Measurements from ENCODE around the gene METTL22.
"Not testable (repeated sequence)": the region's sequence is repeated elsewhere in the genome, so short reads cannot be mapped to it uniquely, and the experiment has no call there.

METTL22 gene

GRCh38 chr16:8632675-8633182, 11.2 kb downstream of the METTL22 start:
- no peak for DNase-seq

- DNase-seq: no peak
Observed at GRCh38 chr16:8634991-8635736, 13.7 kb downstream of the METTL22 start.

- no peak for DNase-seq
Observed at GRCh38 chr16:8639694-8640093, 18.2 kb downstream of the METTL22 start.

GRCh38 chr16:8641671-8642070, 20.2 kb downstream of the METTL22 start:
- DNase-seq: no peak

GRCh38 chr16:8642146-8642545, 20.6 kb downstream of the METTL22 start:
- no peak for DNase-seq

GRCh38 chr16:8644211-8645140, 23.0 kb downstream of the METTL22 start:
- no peak for DNase-seq

- DNase-seq: no peak
Observed at GRCh38 chr16:8645141-8645521, 23.6 kb downstream of the METTL22 start.

- no peak for DNase-seq
Observed at GRCh38 chr16:8645831-8646230, 24.3 kb downstream of the METTL22 start.

GRCh38 chr16:8646326-8647053, 25.0 kb downstream of the METTL22 start:
- DNase-seq: no peak

GRCh38 chr16:8647721-8648318, 26.3 kb downstream of the METTL22 start:
- no peak for DNase-seq

GRCh38 chr16:8648877-8649276, 27.4 kb downstream of the METTL22 start:
- DNase-seq: no peak

GRCh38 chr16:8649829-8650554, 28.5 kb downstream of the METTL22 start:
- DNase-seq: no peak

GRCh38 chr16:8651958-8652357, 30.5 kb downstream of the METTL22 start:
- DNase-seq: not testable (repeated sequence)

- no peak for DNase-seq
Observed at GRCh38 chr16:8655184-8655717, 33.8 kb downstream of the METTL22 start.

GRCh38 chr16:8656376-8656775, 34.9 kb downstream of the METTL22 start:
- DNase-seq: no peak

- peak; percentile 20 for DNase-seq
Observed at GRCh38 chr16:8660841-8661301, 39.4 kb downstream of the METTL22 start.

GRCh38 chr16:8661703-8662102, 40.2 kb downstream of the METTL22 start:
- no peak for DNase-seq

- no peak for DNase-seq
Observed at GRCh38 chr16:8663192-8664089, 41.9 kb downstream of the METTL22 start.

GRCh38 chr16:8665529-8665928, 44.0 kb downstream of the METTL22 start:
- no peak for DNase-seq

GRCh38 chr16:8667492-8667891, 46.0 kb downstream of the METTL22 start:
- DNase-seq: no peak

All from NCI-H1694 (cell line).